GM23338 (cell line): Measurements from ENCODE around the gene WDR37.

ENCODE experiments used
- CREB1 ChIP-seq: fragments of 250-450 bp; sonication (Bioruptor Pico); IDR thresholded peaks from 2 replicates; pipeline ENCODE4 v1.5.0; 2020; ENCODE audit warnings: low read depth, mild to moderate bottlenecking, moderate library complexity
- CTCF ChIP-seq, 2 experiments: fragments of 200-600 bp in 1 of 2; sonication (generic) in 1 of 2; conservative IDR thresholded peaks; 2 replicates each; pipeline versions ENCODE4 v1.5.1 to v1.6.1; 2016 to 2017; ENCODE audit warnings: antibody characterized with exemption in 2 of 2, low read depth in 2 of 2, mild to moderate bottlenecking in 2 of 2, moderate library complexity in 1 of 2
- ETS1 ChIP-seq: IDR thresholded peaks from 2 replicates; pipeline ENCODE4 v1.6.1; 2016; ENCODE audit warnings: antibody characterized with exemption
- EZH2 ChIP-seq: fragments of 200-600 bp; sonication (generic); IDR thresholded peaks from one replicate; pipeline ENCODE4 v1.8.0; 2017; ENCODE audit warnings: antibody characterized with exemption, mild to moderate bottlenecking, low read depth; ENCODE audit not compliant: unreplicated experiment
- EZH2phosphoT487 ChIP-seq: fragments of 200-600 bp; sonication (generic); IDR thresholded peaks from one replicate; pipeline ENCODE4 v1.8.1; 2018; ENCODE audit warnings: antibody characterized with exemption; ENCODE audit not compliant: unreplicated experiment
- JUNB ChIP-seq: IDR thresholded peaks from one replicate; pipeline ENCODE4 v1.6.1; 2016; ENCODE audit warnings: antibody characterized with exemption; ENCODE audit not compliant: unreplicated experiment
- NANOG ChIP-seq: IDR thresholded peaks from 2 replicates; pipeline ENCODE4 v1.6.1; 2016; ENCODE audit warnings: antibody characterized with exemption, borderline replicate concordance
- POLR2AphosphoS5 ChIP-seq: IDR thresholded peaks from 2 replicates; pipeline ENCODE4 v1.6.1; 2016; ENCODE audit warnings: antibody characterized with exemption, low read depth
- REST ChIP-seq: IDR thresholded peaks from one replicate; pipeline ENCODE4 v1.6.1; 2018; ENCODE audit warnings: antibody characterized with exemption; ENCODE audit not compliant: unreplicated experiment
- STAT1 ChIP-seq: IDR thresholded peaks from one replicate; pipeline ENCODE4 v1.6.1; 2016; ENCODE audit warnings: antibody characterized with exemption; ENCODE audit not compliant: unreplicated experiment
- ZNF114 ChIP-seq: fragments of 250-450 bp; sonication (Bioruptor Pico); IDR thresholded peaks from 2 replicates; pipeline ENCODE4 v1.5.0; 2020; ENCODE audit warnings: mild to moderate bottlenecking, moderate library complexity
- ZNF331 ChIP-seq: fragments of 250-450 bp; sonication (Bioruptor Pico); IDR thresholded peaks from 2 replicates; pipeline ENCODE4 v1.5.0; 2020; ENCODE audit warnings: low read depth, mild to moderate bottlenecking, moderate library complexity

- TF ChIP-seq POLR2AphosphoS5: no peak
- TF ChIP-seq CTCF (conservative IDR thresholded peaks at IDR 0.05; ENCODE audit: low read depth in 2 of 2): no peak
- no peak for TF ChIP-seq REST
- no peak for TF ChIP-seq EZH2phosphoT487
- TF ChIP-seq EZH2: no peak
- no peak for TF ChIP-seq CREB1 (CRISPR knock-in tag)
- TF ChIP-seq ETS1: no peak
- no peak for TF ChIP-seq JUNB
- no peak for TF ChIP-seq STAT1
- no peak for TF ChIP-seq NANOG
- TF ChIP-seq ZNF114: no peak
- no peak for TF ChIP-seq ZNF331
Observed at GRCh38 chr10:1100143-1100542, 44.0 kb downstream of the WDR37 start.
